Stimulated activated CD8-positive, alpha-beta memory T cell treated with anti-CD3 and anti-CD28 coated beads, Interleukin-12 subunit alpha, Interleukin-12 subunit beta, amount 100 ng/mL, for 1 hour (primary cell): ENCODE data around the gene PPP1R3A.

Experiments
- DNase-seq: peaks from one replicate; pipeline ENCODE4 v3.0.0-alpha.2; 2020; ENCODE audit warnings: low read depth

PPP1R3A gene

DNA sequence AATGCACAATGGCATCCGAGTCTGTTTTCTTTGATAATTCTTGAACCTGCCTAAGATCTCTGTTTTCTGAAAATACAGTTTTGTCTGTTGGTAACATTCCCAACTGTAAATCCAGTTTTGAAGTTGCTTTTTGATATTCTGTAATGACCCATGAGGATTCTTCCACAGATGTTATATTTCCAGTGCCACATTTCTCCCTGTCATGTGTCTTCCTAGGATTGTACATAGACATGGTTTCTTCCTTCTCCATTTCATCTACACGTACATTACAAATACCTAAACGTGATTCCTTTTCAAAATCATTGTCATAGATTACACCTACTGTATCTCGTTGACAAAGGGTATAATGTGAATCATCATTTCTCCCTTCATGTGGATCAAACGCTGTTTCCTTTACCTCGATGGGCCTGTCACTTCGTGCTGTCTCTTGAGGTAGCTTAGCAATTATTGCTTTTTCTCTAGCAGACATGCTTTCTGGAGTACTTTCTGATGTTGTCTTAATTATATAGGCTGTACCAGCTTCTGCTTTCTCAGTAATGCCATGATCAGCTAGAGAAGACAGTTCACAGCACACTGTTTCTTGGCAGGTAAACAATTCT is 40.3 kb downstream of the PPP1R3A start:
- no peak for DNase-seq

DNA sequence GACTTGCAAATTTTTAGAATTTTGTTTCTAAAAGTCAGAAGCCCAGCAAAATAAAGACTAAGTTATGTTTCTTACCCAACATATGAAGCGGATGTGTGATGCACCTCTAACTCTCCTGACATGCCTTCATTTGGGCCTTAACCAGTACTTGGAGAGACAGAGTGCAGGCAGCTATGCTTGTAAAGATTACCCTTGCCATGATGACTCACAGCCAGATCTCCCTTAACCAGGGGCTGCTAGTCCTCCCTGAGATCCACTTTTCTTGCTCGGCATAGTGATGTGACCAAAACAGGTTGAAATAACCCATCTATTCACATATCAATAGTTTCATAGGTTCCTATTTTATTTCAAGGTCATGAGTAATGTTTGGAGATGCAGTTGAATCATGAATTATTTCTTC is 43.6 kb downstream of the PPP1R3A start:
- no peak for DNase-seq

- DNase-seq: no peak
Observed at GRCh38 chr7:113873554-113874151, 45.2 kb downstream of the PPP1R3A start.

DNA sequence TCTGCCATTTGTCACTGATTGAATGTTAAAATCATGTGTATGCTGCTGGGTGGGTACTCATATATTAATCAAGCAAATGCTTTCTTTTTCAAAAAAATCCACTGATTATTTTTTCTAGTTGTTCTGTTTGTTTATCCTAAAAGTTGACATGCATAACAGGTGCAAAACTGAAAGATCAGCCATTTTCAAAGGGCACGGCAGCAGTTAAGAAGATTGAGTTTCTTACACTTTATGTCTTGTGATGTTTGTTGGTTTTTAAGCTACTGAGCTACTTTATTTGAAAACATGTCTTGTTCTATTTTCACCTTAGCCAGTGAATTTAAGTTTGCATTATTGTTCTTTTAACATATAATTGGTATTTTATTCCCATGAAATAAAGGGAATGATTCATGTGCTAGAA is 45.8 kb downstream of the PPP1R3A start:
- no peak for DNase-seq

- DNase-seq: no peak
Observed at GRCh38 chr7:113867325-113867724, 51.5 kb downstream of the PPP1R3A start.

DNA sequence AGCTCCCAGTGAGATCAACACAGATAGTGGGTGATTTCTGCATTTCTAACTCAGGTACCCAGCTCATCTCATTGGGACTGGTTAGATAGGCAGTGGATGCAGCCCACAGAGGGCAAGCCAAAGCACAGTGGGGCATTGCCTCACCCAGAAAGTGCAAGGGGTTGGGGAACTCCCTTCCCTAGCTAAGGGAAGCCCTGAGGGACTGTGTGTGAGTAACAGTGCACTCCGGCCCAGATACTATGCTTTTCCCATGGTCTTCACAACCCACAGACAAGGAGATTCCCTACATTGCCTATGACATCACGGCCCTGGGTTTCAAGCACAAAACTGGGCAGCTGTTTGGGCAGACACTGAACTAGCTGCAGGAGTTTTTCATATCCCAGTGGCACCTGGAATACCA is 62.8 kb downstream of the PPP1R3A start:
- DNase-seq: no peak

- DNase-seq: no peak
Observed at GRCh38 chr7:113840954-113841353, 77.9 kb downstream of the PPP1R3A start.

GRCh38 chr7:113835367-113835766 is 83.4 kb downstream of the PPP1R3A start:
- no peak for DNase-seq

DNA sequence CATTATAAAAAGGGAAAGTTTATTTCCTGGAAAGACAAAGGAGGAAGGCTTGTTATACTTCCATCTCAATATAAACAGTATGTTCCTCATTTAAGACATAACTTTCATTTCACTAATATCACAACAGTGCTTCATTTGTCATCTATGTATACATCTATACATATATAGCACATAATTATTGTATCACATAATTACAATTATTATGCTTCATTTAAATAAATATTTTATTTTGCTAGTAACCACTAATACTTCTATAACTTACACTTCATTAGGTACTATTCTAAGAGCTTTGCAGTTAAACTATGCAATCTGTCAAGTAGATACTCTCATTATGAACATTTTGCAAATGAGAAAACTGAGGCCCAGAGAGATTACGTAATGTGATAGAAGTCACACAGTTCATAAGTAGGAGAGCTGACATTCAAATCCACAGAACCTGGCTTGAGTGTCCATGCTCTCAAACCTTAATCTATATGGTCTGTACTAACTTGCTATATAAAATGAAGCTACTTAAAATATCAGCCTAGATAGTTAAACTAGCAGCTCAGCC is 86.5 kb downstream of the PPP1R3A start:
- no peak for DNase-seq

- no peak for DNase-seq
Observed at GRCh38 chr7:113831556-113831955, 87.3 kb downstream of the PPP1R3A start.

GRCh38 chr7:113828581-113828980 is 90.2 kb downstream of the PPP1R3A start:
- no peak for DNase-seq
